HepG2 (cell line): ENCODE measurements around the gene NEBL. TPM values are rescaled to one million over a fixed set of nuclear protein-coding genes. Genes with fewer than 3 reads are reported as not detected.

Source experiments
- ATAC-seq: fragments of 200-7000 bp; cut with Tn5 transposase; 3 replicates; pipeline ENCODE4 v1.9.1; 2020; ENCODE audit warnings: mild to moderate bottlenecking, moderate library complexity
- BruUV-seq: library from RNA; stranded (reverse); fragments of 400-500 nt; replicated peaks from 2 replicates; lab custom pipeline; 2021; lab: Mats Ljungman, UMichigan
- CTCF ChIA-PET: fragments of 300-600 bp; formaldehyde crosslinking; extraction: SDS; loops from one replicate; lab custom pipeline; 2021; ENCODE audit warnings: low total read pairs, inconsistent platforms, low intra/inter-chr PET ratio; lab: Yijun Ruan, JAX
- POLR2A ChIA-PET: fragments of 350-600 bp; sonication (Branson Sonifier 250); formaldehyde crosslinking; loops from one replicate; lab custom pipeline; 2020; ENCODE audit warnings: antibody characterized with exemption, inconsistent platforms; lab: Yijun Ruan, JAX
- DNase-seq: peaks from one replicate; pipeline ENCODE4 v3.0.0-alpha.2; 2015; ENCODE audit warnings: low spot score
- FAIRE-seq: peaks from 3 replicates; lab custom pipeline; 2011; peaks lifted over from hg19 to GRCh38; lab: Jason Lieb, UNC
- H2AFZ ChIP-seq: one replicate; pipeline ENCODE4 v1.6.1; 2011; ENCODE audit warnings: low read length, inconsistent platforms
- H3K27ac ChIP-seq: fragments of 300-600 bp; 3 replicates; pipeline ENCODE4 v1.8.0; 2011; ENCODE audit warnings: mixed run types, mild to moderate bottlenecking, mixed read lengths, low read length, inconsistent platforms; ENCODE audit not compliant: insufficient read depth; ENCODE audit errors: extremely low read length
- H3K27me3 ChIP-seq, 2 experiments: fragments of 200-600 bp in 1 of 2; 2 replicates in 1 of 2; 3 replicates in 1 of 2; pipeline versions ENCODE4 v1.6.0 to v1.8.0; 2011; ENCODE audit warnings: low read length in 2 of 2, mild to moderate bottlenecking in 2 of 2, moderate library complexity in 2 of 2, inconsistent platforms in 1 of 2; ENCODE audit not compliant: insufficient read depth in 2 of 2, control insufficient read depth in 1 of 2
- H3K36me3 ChIP-seq, 2 experiments: fragments of 200-600 bp in 1 of 2; replicated peaks in 1 of 2; 2 replicates in 1 of 2; 3 replicates in 1 of 2; pipeline versions ENCODE4 v1.5.1 to v1.8.0; 2011; ENCODE audit warnings: low read length in 2 of 2, inconsistent platforms in 1 of 2; ENCODE audit not compliant: insufficient read depth in 2 of 2, control insufficient read depth in 1 of 2
- H3K4me1 ChIP-seq: 2 replicates; pipeline ENCODE4 v1.5.1; 2012; ENCODE audit warnings: low read length, inconsistent platforms; ENCODE audit not compliant: insufficient read depth
- H3K4me2 ChIP-seq: 2 replicates; pipeline ENCODE4 v1.6.0; 2011; ENCODE audit warnings: low read depth, low read length, inconsistent platforms
- H3K4me3 ChIP-seq, 3 experiments: fragments of 200-600 bp in 1 of 3; sonication (generic), shearing (Covaris generic) in 1 of 3; replicated peaks in 1 of 3; 2 replicates each; pipeline ENCODE4 v1.5.1; 2011 to 2016; ENCODE audit warnings: low read length in 3 of 3, inconsistent platforms in 2 of 3, low read depth in 2 of 3, mild to moderate bottlenecking in 2 of 3, control low read depth in 1 of 3, mixed read lengths in 1 of 3; ENCODE audit not compliant: insufficient read depth in 1 of 3
- H3K79me2 ChIP-seq: one replicate; pipeline ENCODE4 v1.6.1; 2011; ENCODE audit warnings: low read length, inconsistent platforms; ENCODE audit not compliant: insufficient read depth
- H3K9ac ChIP-seq: 2 replicates; pipeline ENCODE4 v1.6.0; 2011; ENCODE audit warnings: mild to moderate bottlenecking, low read depth, low read length, inconsistent platforms; ENCODE audit not compliant: insufficient read depth
- H3K9me3 ChIP-seq: 2 replicates; pipeline ENCODE4 v1.5.1; 2012; ENCODE audit warnings: mild to moderate bottlenecking, low read length
- H4K20me1 ChIP-seq: 2 replicates; pipeline ENCODE4 v1.6.0; 2011; ENCODE audit warnings: inconsistent platforms, mild to moderate bottlenecking, low read length, moderate library complexity; ENCODE audit not compliant: insufficient read depth
- ATF7 ChIP-seq, 2 experiments: fragments of 450-650 bp in 1 of 2; sonication (generic) in 1 of 2; formaldehyde crosslinking in 1 of 2; IDR thresholded peaks; 2 replicates each; pipeline versions ENCODE4 v1.4.0 to v1.6.1; 2016 to 2020; ENCODE audit warnings: antibody characterized with exemption in 1 of 2, mild to moderate bottlenecking in 1 of 2, missing genetic modification reagents in 1 of 2
- CSRNP2 ChIP-seq: sonication (generic); formaldehyde crosslinking; conservative IDR thresholded peaks from 2 replicates; pipeline ENCODE4 v1.8.0; 2022; ENCODE audit warnings: low read depth, missing genetic modification reagents
- DDIT3 ChIP-seq: sonication (generic); formaldehyde crosslinking; IDR thresholded peaks from 2 replicates; pipeline ENCODE4 v1.4.0; 2020; ENCODE audit warnings: mild to moderate bottlenecking, missing genetic modification reagents
- DNMT3B ChIP-seq: conservative IDR thresholded peaks from 2 replicates; pipeline ENCODE4 v1.6.1; 2016; ENCODE audit warnings: missing biosample characterization, control low read depth
- FOXO1 ChIP-seq: sonication (generic); formaldehyde crosslinking; IDR thresholded peaks from 2 replicates; pipeline ENCODE4 v1.4.0; 2020; ENCODE audit warnings: missing genetic modification reagents
- GRHL1 ChIP-seq: sonication (generic); formaldehyde crosslinking; conservative IDR thresholded peaks from 2 replicates; pipeline ENCODE4 v1.8.0; 2022; ENCODE audit warnings: missing genetic modification reagents
- GZF1 ChIP-seq: sonication (generic); formaldehyde crosslinking; IDR thresholded peaks from 2 replicates; pipeline ENCODE4 v1.5.1; 2020; ENCODE audit warnings: mild to moderate bottlenecking, missing genetic modification reagents
- NPAS2 ChIP-seq: sonication (generic); formaldehyde crosslinking; IDR thresholded peaks from 2 replicates; pipeline ENCODE4 v1.8.0; 2022; ENCODE audit warnings: mild to moderate bottlenecking, missing genetic modification reagents, borderline replicate concordance
- SAFB2 ChIP-seq: sonication (generic); formaldehyde crosslinking; IDR thresholded peaks from 2 replicates; pipeline ENCODE4 v1.5.1; 2020; ENCODE audit warnings: missing genetic modification reagents, low read depth, mild to moderate bottlenecking, borderline replicate concordance
- SRSF9 ChIP-seq: fragments of 200-400 bp; formaldehyde crosslinking; IDR thresholded peaks from 2 replicates; pipeline ENCODE4 v1.6.1; 2018; ENCODE audit warnings: borderline replicate concordance, mild to moderate bottlenecking, low read depth, low read length; ENCODE audit not compliant: insufficient read depth, poor library complexity, severe bottlenecking
- YEATS2 ChIP-seq: sonication (generic); formaldehyde crosslinking; IDR thresholded peaks from 2 replicates; pipeline ENCODE4 v1.4.0; 2020; ENCODE audit warnings: missing genetic modification reagents, borderline replicate concordance
- ZBTB4 ChIP-seq: sonication (generic); formaldehyde crosslinking; IDR thresholded peaks from 2 replicates; pipeline ENCODE4 v1.4.0; 2020; ENCODE audit warnings: missing genetic modification reagents, mild to moderate bottlenecking, borderline replicate concordance
- ZC3H13 ChIP-seq: sonication (generic); formaldehyde crosslinking; IDR thresholded peaks from 2 replicates; pipeline ENCODE4 v1.8.1; 2023; ENCODE audit warnings: mild to moderate bottlenecking, missing genetic modification reagents, moderate library complexity
- ZMYM3 ChIP-seq: sonication (generic); formaldehyde crosslinking; IDR thresholded peaks from 2 replicates; pipeline ENCODE4 v1.5.1; 2020; ENCODE audit warnings: mild to moderate bottlenecking, missing genetic modification reagents
- ZNF557 ChIP-seq: sonication (generic); formaldehyde crosslinking; IDR thresholded peaks from 2 replicates; pipeline ENCODE4 v1.4.0; 2020; ENCODE audit warnings: missing genetic modification reagents
- ZNF639 ChIP-seq: conservative IDR thresholded peaks from 2 replicates; pipeline ENCODE4 v1.6.1; 2018; ENCODE audit warnings: missing genetic modification reagents
- ZNF776 ChIP-seq: sonication (generic); formaldehyde crosslinking; IDR thresholded peaks from 2 replicates; pipeline ENCODE4 v1.4.0; 2020; ENCODE audit warnings: mild to moderate bottlenecking, missing genetic modification reagents
- WGBS: methylation state at CpG from one replicate; pipeline ENCODE4 v1.1.6; 2017; ENCODE audit warnings: low lambda C conversion rate; 5-methylcytosine and 5-hydroxymethylcytosine counted together
- in situ Hi-C: cut with HindIII; loops from 2 replicates; pipeline ENCODE4 v1.10.0; 2017; ENCODE audit warnings: low pct_unique_long_range_greater_than_20kb; ENCODE audit not compliant: extremely low pct_ligation_motif_present
- intact Hi-C: fragments of 100-400 bp; cut with micrococcal nuclease; formaldehyde crosslinking; loops from one replicate; pipeline ENCODE4 v1.10.0; 2022; ENCODE audit not compliant: unreplicated experiment
- polyA plus RNA-seq, 8 experiments: library from polyadenylated mRNA; depleted of rRNA in 3 of 8; stranded (reverse) in 7 of 8; unstranded in 1 of 8; fragments of >200 nt; fragmentation: Illumina TruSeq in 4 of 8; extraction: Trizol in 4 of 8; gene quantifications; 2 replicates each; pipeline versions ENCODE4 v1.2.1 to v1.2.3, GENCODE V29; 2011 to 2016; ENCODE audit warnings: low read depth in 4 of 8, missing spikeins in 1 of 8, mixed read lengths in 1 of 8; ENCODE audit not compliant: insufficient read depth in 1 of 8
- total RNA-seq, 5 experiments: library from RNA; depleted of rRNA; stranded (reverse); fragments of >200 nt; fragmentation: Illumina TruSeq; extraction: Trizol; gene quantifications; 2 replicates each; pipeline ENCODE4 v1.2.3, GENCODE V29; 2016; ENCODE audit warnings: low read depth in 1 of 5

Gene NEBL
- total and polyA plus RNA-seq, 2 of the 13 experiments (the other 11 are each of a cell fraction or from before 2014, with no cell fraction given), result not detected

- Histone ChIP-seq H3K79me2 (no peaks in the 10 kb centered on the region), H3K4me2 (no peak overlapping the region), H3K27ac (no peak overlapping the region), H3K36me3 (no peaks in the 10 kb centered on the region), H3K4me3 (no peak overlapping the region), H2AFZ (no peak overlapping the region), H4K20me1 (no peaks in the 10 kb centered on the region), H3K9ac (no peak overlapping the region), H3K4me1 (no peaks in the 10 kb centered on the region), H3K9me3 (no peaks in the 10 kb centered on the region), H3K27me3 (peaks cover 3 to 7% of the 10 kb centered on the region in 2 experiments; a peak in 3 of 5 replicates)
- DNase-seq, result no peak
- ATAC-seq, result no peak
- no TSS peak for BruUV-seq
- ChIA-PET CTCF (no interaction called here), POLR2A (no interaction called here)
- 9% methylated on average over 5 of the region's 5 CpGs for WGBS
- no peak for FAIRE-seq
- intact Hi-C loops (no loop called here), in situ Hi-C loops (no loop called here)
- no peak for TF ChIP-seq ATF7 (IDR thresholded peaks at IDR 0.05)
- no peak for TF ChIP-seq ATF7 (CRISPR knock-in tag; IDR thresholded peaks at IDR 0.05)
- TF ChIP-seq DDIT3, result no peak
- TF ChIP-seq YEATS2, result no peak
- no peak for TF ChIP-seq SAFB2 (CRISPR knock-in tag)
- TF ChIP-seq CSRNP2 (CRISPR knock-in tag), result no peak
- no peak for TF ChIP-seq DNMT3B (CRISPR knock-in tag)
- TF ChIP-seq ZNF557, result no peak
- TF ChIP-seq SRSF9, result no peak
- no peak for TF ChIP-seq ZNF776 (CRISPR knock-in tag)
- TF ChIP-seq FOXO1 (CRISPR knock-in tag), result no peak
- TF ChIP-seq ZNF639, result no peak
- no peak for TF ChIP-seq ZC3H13
- no peak for TF ChIP-seq ZMYM3
- TF ChIP-seq NPAS2 (CRISPR knock-in tag), result no peak
- TF ChIP-seq GRHL1 (CRISPR knock-in tag), result no peak
- TF ChIP-seq ZBTB4 (CRISPR knock-in tag), result no peak
- no peak for TF ChIP-seq GZF1 (CRISPR knock-in tag)
Observed at GRCh38 chr10:20922451-20922850, 25.3 kb upstream of the NEBL start.
